Suprapubic skin (tissue), 4 donors: ENCODE data around the gene ATE1.

Experiments
- EP300 ChIP-seq: sonication (generic); formaldehyde crosslinking; IDR thresholded peaks from one replicate; pipeline ENCODE4 v1.6.1; 2017; ENCODE audit warnings: antibody characterized with exemption
- POLR2A ChIP-seq, 2 donors: fragments of 450-650 bp; IDR thresholded peaks; one replicate each; pipeline ENCODE4 v1.6.1; 2017; ENCODE audit warnings: antibody characterized with exemption in 2 of 2, mild to moderate bottlenecking in 2 of 2, moderate library complexity in 2 of 2
- POLR2AphosphoS5 ChIP-seq, 3 donors: sonication (generic); formaldehyde crosslinking; IDR thresholded peaks; one replicate each; pipeline ENCODE4 v1.6.1; 2017; ENCODE audit warnings: antibody characterized with exemption in 3 of 3
- TF ChIP-seq, protein P1 (sequence below), 2 donors: fragments of 200-600 bp in 1 of 2; fragments of 450-650 bp in 1 of 2; sonication (generic) in 1 of 2; IDR thresholded peaks; one replicate each; pipeline ENCODE4 v1.5.1; 2016 to 2019; ENCODE audit warnings: antibody characterized with exemption in 2 of 2, mild to moderate bottlenecking in 1 of 2, moderate library complexity in 1 of 2

DNA sequence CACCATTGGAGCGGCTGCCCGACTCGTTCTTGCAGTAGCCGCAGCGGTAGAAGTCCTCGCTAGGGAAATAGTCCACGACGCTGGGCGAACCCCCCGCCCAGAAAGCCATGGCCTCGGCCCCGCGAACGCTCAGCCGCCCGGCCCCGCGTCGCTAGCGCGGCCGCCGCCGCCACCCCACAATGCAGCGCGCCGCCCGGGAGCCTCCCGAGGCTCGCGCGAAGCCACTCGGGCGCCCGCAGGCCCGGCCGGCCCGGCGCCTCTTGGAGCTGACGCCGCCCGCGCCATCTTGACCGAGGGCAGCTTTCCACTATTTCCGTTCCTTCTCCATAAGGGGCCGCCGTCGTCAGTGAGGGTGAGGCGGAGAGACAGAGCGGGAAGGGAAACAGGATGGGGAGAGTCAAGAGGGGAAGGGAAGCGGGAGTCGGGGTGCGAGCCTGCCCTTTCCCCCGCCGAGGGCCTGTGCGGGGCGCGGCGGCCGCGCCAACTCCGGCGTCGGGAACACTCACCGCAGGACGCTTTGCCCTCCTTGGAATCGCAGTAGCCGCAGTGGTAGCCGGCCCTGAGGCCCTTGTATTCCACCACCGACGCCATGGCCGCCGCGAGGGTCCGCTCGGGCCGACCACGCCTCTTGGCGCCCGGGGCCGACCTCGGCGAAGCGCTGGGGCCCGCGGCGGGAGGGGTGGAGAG is at the start of gene ATE1:
- TF ChIP-seq, protein P1, sequence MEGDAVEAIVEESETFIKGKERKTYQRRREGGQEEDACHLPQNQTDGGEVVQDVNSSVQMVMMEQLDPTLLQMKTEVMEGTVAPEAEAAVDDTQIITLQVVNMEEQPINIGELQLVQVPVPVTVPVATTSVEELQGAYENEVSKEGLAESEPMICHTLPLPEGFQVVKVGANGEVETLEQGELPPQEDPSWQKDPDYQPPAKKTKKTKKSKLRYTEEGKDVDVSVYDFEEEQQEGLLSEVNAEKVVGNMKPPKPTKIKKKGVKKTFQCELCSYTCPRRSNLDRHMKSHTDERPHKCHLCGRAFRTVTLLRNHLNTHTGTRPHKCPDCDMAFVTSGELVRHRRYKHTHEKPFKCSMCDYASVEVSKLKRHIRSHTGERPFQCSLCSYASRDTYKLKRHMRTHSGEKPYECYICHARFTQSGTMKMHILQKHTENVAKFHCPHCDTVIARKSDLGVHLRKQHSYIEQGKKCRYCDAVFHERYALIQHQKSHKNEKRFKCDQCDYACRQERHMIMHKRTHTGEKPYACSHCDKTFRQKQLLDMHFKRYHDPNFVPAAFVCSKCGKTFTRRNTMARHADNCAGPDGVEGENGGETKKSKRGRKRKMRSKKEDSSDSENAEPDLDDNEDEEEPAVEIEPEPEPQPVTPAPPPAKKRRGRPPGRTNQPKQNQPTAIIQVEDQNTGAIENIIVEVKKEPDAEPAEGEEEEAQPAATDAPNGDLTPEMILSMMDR (IDR thresholded peaks at IDR 0.05), result no peak
- peak in 2 of 3 donors; percentile 3 to 70 for TF ChIP-seq POLR2AphosphoS5 (IDR thresholded peaks at IDR 0.05)
- peak; percentile 36 to 71 for TF ChIP-seq POLR2A (IDR thresholded peaks at IDR 0.05)
- TF ChIP-seq EP300, result no peak
